SU-DHL-6 (cell line): ENCODE measurements around the gene HGS.

ENCODE experiments used
- H2AFZ ChIP-seq: fragments of 200-600 bp; sonication (generic); 2 replicates; pipeline ENCODE4 v1.6.1; 2014; ENCODE audit warnings: low read depth, mild to moderate bottlenecking, moderate library complexity, mixed read lengths, antibody characterized with exemption, low read length; ENCODE audit not compliant: severe bottlenecking
- H3F3A ChIP-seq: fragments of 200-600 bp; shearing (Covaris generic); 2 replicates; pipeline ENCODE4 v1.6.0; 2016; ENCODE audit warnings: antibody characterized with exemption, mild to moderate bottlenecking; ENCODE audit not compliant: insufficient read depth
- H3K27ac ChIP-seq: fragments of 200-600 bp; sonication (generic); 2 replicates; pipeline ENCODE4 v1.5.1; 2016; ENCODE audit warnings: low read depth, mild to moderate bottlenecking, low read length, moderate library complexity, mixed read lengths
- H3K27me3 ChIP-seq: fragments of 200-600 bp; sonication (generic), shearing (Covaris generic); 2 replicates; pipeline ENCODE4 v1.6.0; 2014; ENCODE audit warnings: mild to moderate bottlenecking, low read length
- H3K36me3 ChIP-seq: fragments of 200-600 bp; sonication (generic); 2 replicates; pipeline ENCODE4 v1.6.1; 2014; ENCODE audit warnings: mild to moderate bottlenecking, low read length, mixed read lengths
- H3K4me2 ChIP-seq: fragments of 300-600, 200-600 bp; shearing (Covaris generic), sonication (generic); 2 replicates; pipeline ENCODE4 v1.6.0; 2014; ENCODE audit warnings: low read length, low read depth, mild to moderate bottlenecking; ENCODE audit not compliant: poor library complexity, severe bottlenecking
- H3K4me3 ChIP-seq: fragments of 200-600 bp; sonication (generic); 2 replicates; pipeline ENCODE4 v1.5.1; 2014; ENCODE audit warnings: antibody characterized with exemption, low read length, mild to moderate bottlenecking, mixed read lengths; ENCODE audit not compliant: insufficient read depth, poor library complexity, severe bottlenecking
- H3K79me2 ChIP-seq: fragments of 200-600 bp; sonication (generic); 2 replicates; pipeline ENCODE4 v1.6.1; 2014; ENCODE audit warnings: mild to moderate bottlenecking, low read length, moderate library complexity; ENCODE audit not compliant: insufficient read depth
- H3K9ac ChIP-seq: fragments of 200-600 bp; sonication (generic); 2 replicates; pipeline ENCODE4 v1.7.0; 2014; ENCODE audit warnings: mild to moderate bottlenecking, low read length
- H3K9me2 ChIP-seq: fragments of 200-600 bp; sonication (generic); replicated peaks from 2 replicates; pipeline ENCODE4 v1.6.1; 2014; ENCODE audit warnings: low read length; ENCODE audit not compliant: insufficient read depth
- H3K9me3 ChIP-seq: fragments of 200-600 bp; sonication (generic); 2 replicates; pipeline ENCODE4 v1.6.1; 2014; ENCODE audit warnings: low read length, mixed read lengths; ENCODE audit not compliant: insufficient read depth
- H4K20me1 ChIP-seq: fragments of 200-600 bp; sonication (generic); 2 replicates; pipeline ENCODE4 v1.6.1; 2014; ENCODE audit warnings: low read depth, mild to moderate bottlenecking, antibody characterized with exemption, low read length, moderate library complexity, mixed read lengths
- CTCF ChIP-seq: fragments of 200-600 bp; sonication (generic); IDR thresholded peaks from one replicate; pipeline ENCODE4 v1.5.1; 2017; ENCODE audit warnings: antibody characterized with exemption, mild to moderate bottlenecking, low read length, moderate library complexity; ENCODE audit not compliant: insufficient read depth, poor library complexity, severe bottlenecking
- EZH2phosphoT487 ChIP-seq: fragments of 200-600 bp; sonication (generic), shearing (Covaris generic); conservative IDR thresholded peaks from 2 replicates; pipeline ENCODE4 v1.6.1; 2018; ENCODE audit warnings: mild to moderate bottlenecking, antibody characterized with exemption, low read length, moderate library complexity, mixed read lengths

Gene HGS

DNA sequence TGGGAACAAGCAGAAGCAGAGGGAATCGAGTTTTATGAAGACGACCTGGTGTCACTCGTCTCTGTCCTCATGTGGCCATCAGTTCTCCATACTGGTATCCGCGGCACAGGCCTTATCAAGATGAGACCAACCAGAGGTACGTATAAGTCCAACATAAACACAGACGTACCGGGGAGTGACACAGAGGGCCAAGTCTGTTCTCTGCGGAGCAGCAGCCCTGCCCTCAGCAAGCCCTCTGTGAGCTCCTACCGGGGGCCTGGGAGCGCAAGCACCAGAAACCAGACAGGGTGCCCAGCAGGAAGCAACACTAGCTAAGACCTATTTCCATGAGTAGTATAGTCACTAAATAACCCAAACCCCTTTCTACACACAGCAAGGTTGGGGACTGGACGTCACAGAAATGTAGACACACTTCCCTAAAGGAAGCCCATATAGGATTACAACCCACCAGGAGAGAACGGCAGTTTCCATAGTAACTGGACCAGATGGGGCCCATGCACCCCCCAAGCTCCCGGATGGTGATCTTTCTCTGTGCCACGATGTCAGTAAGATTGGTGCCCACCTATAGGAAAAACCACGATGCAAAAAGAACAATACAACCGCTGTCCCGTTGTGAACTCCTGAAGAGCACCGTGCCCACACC lies 1.1 kb upstream of the HGS start:
- H3K27ac ChIP-seq = no peak overlapping the region
- TF ChIP-seq EZH2phosphoT487 (no peak), CTCF (no peak)
- peak overlapping the region; percentile 64 for H3K4me2 ChIP-seq
- no peaks in the 10 kb centered on the region for H3K9me3 ChIP-seq
- no peaks in the 10 kb centered on the region for H3K27me3 ChIP-seq
- no peaks in the 10 kb centered on the region for H4K20me1 ChIP-seq
- no peak overlapping the region for H2AFZ ChIP-seq
- peak overlapping the region; percentile 83 for H3K4me3 ChIP-seq
- H3K9me2 ChIP-seq = no peaks in the 10 kb centered on the region
- no peaks in the 10 kb centered on the region for H3K36me3 ChIP-seq
- H3K79me2 ChIP-seq = peaks cover 44% of the 10 kb centered on the region
- peak overlapping the region; percentile 86 for H3K9ac ChIP-seq
- H3F3A ChIP-seq = no peaks in the 10 kb centered on the region; the same call in 1 of the 2 replicates

DNA sequence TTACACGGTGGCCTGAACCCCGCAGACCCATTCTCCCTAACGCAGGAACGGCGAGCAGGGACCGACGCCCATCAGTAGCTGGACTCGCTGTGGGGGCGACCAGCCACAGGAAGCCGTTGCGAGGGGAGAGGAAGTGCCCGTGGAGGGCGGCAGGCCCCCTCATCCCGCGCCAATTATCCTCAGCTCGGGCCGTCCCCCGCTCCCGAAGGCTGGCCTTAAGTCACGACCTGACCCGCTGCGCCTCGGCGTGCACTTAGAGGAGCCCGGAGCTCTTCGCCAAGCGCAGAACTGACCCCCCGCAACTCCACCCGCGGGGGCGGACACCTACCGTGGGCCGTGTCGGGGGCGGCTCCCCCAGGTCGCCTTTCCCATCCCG lies 615 bp upstream of the HGS start:
- Histone ChIP-seq H3F3A (no peaks in the 10 kb centered on the region), H3K9me3 (no peaks in the 10 kb centered on the region), H3K36me3 (no peaks in the 10 kb centered on the region), H3K27ac (peak overlapping the region; percentile 33; the same call in 1 of the 2 replicates), H2AFZ (peak overlapping the region; percentile 52), H3K4me2 (peak overlapping the region; percentile 64), H3K79me2 (peaks cover 49% of the 10 kb centered on the region), H3K9ac (peak overlapping the region; percentile 86), H4K20me1 (no peaks in the 10 kb centered on the region), H3K27me3 (no peaks in the 10 kb centered on the region), H3K9me2 (no peaks in the 10 kb centered on the region), H3K4me3 (peak overlapping the region; percentile 83)
- TF ChIP-seq EZH2phosphoT487 (no peak), CTCF (no peak)

- Histone ChIP-seq H3K4me3 (peak overlapping the region; percentile 84), H4K20me1 (no peaks in the 10 kb centered on the region), H2AFZ (no peak overlapping the region), H3K36me3 (no peaks in the 10 kb centered on the region), H3K79me2 (peaks cover 49% of the 10 kb centered on the region), H3K9ac (peak overlapping the region; percentile 86), H3K9me2 (no peaks in the 10 kb centered on the region), H3K27ac (peak overlapping the region; percentile 12; the same call in 1 of the 2 replicates), H3K27me3 (no peaks in the 10 kb centered on the region), H3F3A (no peaks in the 10 kb centered on the region), H3K4me2 (peak overlapping the region; percentile 76), H3K9me3 (no peaks in the 10 kb centered on the region)
- TF ChIP-seq CTCF (no peak), EZH2phosphoT487 (no peak)
Measured at GRCh38 chr17:81684442-81684911, 666 bp downstream of the HGS start.
